ENCODE measurements around the gene CALML6. TPM values are rescaled to one million over a fixed set of nuclear protein-coding genes. Genes with fewer than 3 reads are reported as not detected.
"Not testable (repeated sequence)": the region's sequence is repeated elsewhere in the genome, so short reads cannot be mapped to it uniquely, and the experiment has no call there.

Gene CALML6
- total RNA-seq, 1 experiment from 2014 or later = 1.9 TPM

DNA sequence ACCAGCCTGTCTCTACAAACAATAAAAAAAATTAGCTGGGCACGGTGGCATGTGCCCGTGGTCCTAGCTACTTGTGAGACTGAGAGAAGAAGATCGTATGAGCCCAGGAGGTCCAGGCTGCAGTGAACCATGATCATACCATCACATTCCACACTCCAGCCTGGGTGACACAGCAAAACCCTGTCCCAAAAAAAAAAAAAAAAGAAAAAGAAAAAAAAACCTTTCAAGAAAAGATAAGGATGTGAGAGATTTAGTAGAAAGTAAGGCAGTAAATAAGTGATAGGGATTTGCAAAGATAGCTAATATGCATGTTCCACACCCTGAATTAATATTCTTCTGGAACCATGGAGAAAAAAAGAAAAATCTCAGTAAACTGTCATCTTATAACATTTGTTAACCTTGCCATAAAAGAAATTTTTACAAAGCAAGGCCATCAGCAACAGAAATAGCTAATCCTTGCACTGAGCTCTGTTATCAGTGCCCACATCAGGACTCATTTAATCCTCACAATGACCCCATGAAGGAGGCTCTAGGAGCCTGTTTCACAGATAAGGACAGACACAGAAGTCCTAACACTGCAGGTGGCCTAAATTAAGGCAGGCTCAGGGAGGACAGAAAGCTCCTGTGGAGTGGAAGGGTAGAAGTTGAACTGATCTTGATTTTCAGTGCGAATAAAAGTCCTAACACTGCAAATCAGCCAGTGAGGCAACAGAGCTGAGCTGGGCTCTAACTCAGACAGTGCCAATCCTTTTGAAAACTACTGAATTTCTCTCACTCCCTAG is 31.8 kb upstream of the CALML6 start:
- no peaks in the 10 kb centered on the region for H3K27me3 Mint-ChIP-seq (ENCODE audit: low read depth)
- CTCF ChIA-PET = interaction anchor here (0.7 to 1.6 kb wide), 4 partner anchors 17 to 94 kb away, joined by 3 to 5 read pairs (median 4); no protein-coding TSS in a partner anchor
- H3K4me3 Mint-ChIP-seq = no peak overlapping the region
- H3K36me3 Mint-ChIP-seq = peaks cover 21% of the 10 kb centered on the region
- ATAC-seq (peak; percentile 46), DNase-seq (ENCODE audit: low spot score) (no peak)
- H3K9me3 Mint-ChIP-seq = peaks cover 4% of the 10 kb centered on the region; the same call in 1 of the 2 replicates
- peak overlapping the region; percentile 88 for H3K27ac Mint-ChIP-seq
- TF ChIP-seq, protein P1, sequence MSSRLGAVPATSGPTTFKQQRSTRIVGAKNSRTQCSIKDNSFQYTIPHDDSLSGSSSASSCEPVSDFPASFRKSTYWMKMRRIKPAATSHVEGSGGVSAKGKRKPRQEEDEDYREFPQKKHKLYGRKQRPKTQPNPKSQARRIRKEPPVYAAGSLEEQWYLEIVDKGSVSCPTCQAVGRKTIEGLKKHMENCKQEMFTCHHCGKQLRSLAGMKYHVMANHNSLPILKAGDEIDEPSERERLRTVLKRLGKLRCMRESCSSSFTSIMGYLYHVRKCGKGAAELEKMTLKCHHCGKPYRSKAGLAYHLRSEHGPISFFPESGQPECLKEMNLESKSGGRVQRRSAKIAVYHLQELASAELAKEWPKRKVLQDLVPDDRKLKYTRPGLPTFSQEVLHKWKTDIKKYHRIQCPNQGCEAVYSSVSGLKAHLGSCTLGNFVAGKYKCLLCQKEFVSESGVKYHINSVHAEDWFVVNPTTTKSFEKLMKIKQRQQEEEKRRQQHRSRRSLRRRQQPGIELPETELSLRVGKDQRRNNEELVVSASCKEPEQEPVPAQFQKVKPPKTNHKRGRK (CRISPR knock-in tag; IDR thresholded peaks at IDR 0.05; ENCODE audit: borderline replicate concordance) = no peak
- TF ChIP-seq, protein P2, sequence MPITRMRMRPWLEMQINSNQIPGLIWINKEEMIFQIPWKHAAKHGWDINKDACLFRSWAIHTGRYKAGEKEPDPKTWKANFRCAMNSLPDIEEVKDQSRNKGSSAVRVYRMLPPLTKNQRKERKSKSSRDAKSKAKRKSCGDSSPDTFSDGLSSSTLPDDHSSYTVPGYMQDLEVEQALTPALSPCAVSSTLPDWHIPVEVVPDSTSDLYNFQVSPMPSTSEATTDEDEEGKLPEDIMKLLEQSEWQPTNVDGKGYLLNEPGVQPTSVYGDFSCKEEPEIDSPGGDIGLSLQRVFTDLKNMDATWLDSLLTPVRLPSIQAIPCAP (CRISPR knock-in tag; IDR thresholded peaks at IDR 0.05) = no peak
- no peak for TF ChIP-seq ESRRA (CRISPR knock-in tag; IDR thresholded peaks at IDR 0.05; ENCODE audit: borderline replicate concordance)
- TF ChIP-seq, protein P3, sequence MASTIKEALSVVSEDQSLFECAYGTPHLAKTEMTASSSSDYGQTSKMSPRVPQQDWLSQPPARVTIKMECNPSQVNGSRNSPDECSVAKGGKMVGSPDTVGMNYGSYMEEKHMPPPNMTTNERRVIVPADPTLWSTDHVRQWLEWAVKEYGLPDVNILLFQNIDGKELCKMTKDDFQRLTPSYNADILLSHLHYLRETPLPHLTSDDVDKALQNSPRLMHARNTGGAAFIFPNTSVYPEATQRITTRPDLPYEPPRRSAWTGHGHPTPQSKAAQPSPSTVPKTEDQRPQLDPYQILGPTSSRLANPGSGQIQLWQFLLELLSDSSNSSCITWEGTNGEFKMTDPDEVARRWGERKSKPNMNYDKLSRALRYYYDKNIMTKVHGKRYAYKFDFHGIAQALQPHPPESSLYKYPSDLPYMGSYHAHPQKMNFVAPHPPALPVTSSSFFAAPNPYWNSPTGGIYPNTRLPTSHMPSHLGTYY (CRISPR knock-in tag; IDR thresholded peaks at IDR 0.05) = no peak
- TF ChIP-seq SP1 (CRISPR knock-in tag; conservative IDR thresholded peaks at IDR 0.05) = no peak
- TF ChIP-seq OVOL2 (CRISPR knock-in tag; IDR thresholded peaks at IDR 0.05; ENCODE audit: borderline replicate concordance) = no peak
- TF ChIP-seq JUN (CRISPR knock-in tag; IDR thresholded peaks at IDR 0.05) = no peak
- no peak for TF ChIP-seq ELF4 (CRISPR knock-in tag; IDR thresholded peaks at IDR 0.05; ENCODE audit: low read depth)
- TF ChIP-seq, protein P4, sequence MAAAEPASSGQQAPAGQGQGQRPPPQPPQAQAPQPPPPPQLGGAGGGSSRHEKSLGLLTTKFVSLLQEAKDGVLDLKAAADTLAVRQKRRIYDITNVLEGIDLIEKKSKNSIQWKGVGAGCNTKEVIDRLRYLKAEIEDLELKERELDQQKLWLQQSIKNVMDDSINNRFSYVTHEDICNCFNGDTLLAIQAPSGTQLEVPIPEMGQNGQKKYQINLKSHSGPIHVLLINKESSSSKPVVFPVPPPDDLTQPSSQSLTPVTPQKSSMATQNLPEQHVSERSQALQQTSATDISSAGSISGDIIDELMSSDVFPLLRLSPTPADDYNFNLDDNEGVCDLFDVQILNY (CRISPR knock-in tag; IDR thresholded peaks at IDR 0.05) = no peak
- TF ChIP-seq, protein P5, sequence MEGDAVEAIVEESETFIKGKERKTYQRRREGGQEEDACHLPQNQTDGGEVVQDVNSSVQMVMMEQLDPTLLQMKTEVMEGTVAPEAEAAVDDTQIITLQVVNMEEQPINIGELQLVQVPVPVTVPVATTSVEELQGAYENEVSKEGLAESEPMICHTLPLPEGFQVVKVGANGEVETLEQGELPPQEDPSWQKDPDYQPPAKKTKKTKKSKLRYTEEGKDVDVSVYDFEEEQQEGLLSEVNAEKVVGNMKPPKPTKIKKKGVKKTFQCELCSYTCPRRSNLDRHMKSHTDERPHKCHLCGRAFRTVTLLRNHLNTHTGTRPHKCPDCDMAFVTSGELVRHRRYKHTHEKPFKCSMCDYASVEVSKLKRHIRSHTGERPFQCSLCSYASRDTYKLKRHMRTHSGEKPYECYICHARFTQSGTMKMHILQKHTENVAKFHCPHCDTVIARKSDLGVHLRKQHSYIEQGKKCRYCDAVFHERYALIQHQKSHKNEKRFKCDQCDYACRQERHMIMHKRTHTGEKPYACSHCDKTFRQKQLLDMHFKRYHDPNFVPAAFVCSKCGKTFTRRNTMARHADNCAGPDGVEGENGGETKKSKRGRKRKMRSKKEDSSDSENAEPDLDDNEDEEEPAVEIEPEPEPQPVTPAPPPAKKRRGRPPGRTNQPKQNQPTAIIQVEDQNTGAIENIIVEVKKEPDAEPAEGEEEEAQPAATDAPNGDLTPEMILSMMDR (IDR thresholded peaks at IDR 0.05) = no peak
- TF ChIP-seq ATF6 (CRISPR knock-in tag; IDR thresholded peaks at IDR 0.05) = no peak
- TF ChIP-seq ZNF219 (CRISPR knock-in tag; IDR thresholded peaks at IDR 0.05; ENCODE audit: borderline replicate concordance) = no peak
- TF ChIP-seq TEAD1 (CRISPR knock-in tag; IDR thresholded peaks at IDR 0.05) = no peak
- TF ChIP-seq GABPB1 (CRISPR knock-in tag; IDR thresholded peaks at IDR 0.05) = no peak
- no peak for TF ChIP-seq USF1 (CRISPR knock-in tag; IDR thresholded peaks at IDR 0.05)
- TF ChIP-seq NFATC4 (CRISPR knock-in tag; IDR thresholded peaks at IDR 0.05) = no peak
- no peak for TF ChIP-seq HMGXB4 (CRISPR knock-in tag; IDR thresholded peaks at IDR 0.05)
- peaks cover 57% of the 10 kb centered on the region for H3K4me1 Mint-ChIP-seq
- POLR2A ChIA-PET = interaction anchor here (0.6 to 1.0 kb wide), 2 partner anchors 9 to 101 kb away, joined by 3 read pairs; no protein-coding TSS in a partner anchor

DNA sequence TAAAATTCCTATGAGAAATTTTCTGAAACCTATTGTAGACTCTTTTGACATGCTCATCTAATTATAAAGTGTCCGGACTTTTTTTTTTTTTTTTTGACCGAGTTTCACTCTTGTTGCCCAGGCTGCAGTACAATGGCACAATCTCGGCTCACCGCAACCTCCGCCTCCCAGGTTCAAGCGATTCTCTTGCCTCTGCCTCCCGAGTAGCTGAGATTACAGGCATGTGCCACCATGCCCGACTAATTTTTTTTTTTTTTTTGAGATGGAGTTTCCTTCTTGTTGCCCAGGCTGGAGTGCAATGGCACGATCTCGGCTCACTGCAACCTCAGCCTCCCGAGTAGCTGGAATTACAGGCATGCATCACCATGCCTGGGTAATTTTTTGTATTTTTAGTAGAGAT is 31.2 kb upstream of the CALML6 start:
- not testable (repeated sequence) for H3K4me3 Mint-ChIP-seq

More for the DNA sequence above, 31.2 kb upstream of the CALML6 start:
- CTCF ChIA-PET = interaction anchor here (1.4 kb wide), 1 partner anchor 95 kb away, joined by 4 read pairs; no protein-coding TSS in a partner anchor
- H3K9me3 Mint-ChIP-seq; DNase-seq (ENCODE audit: low spot score); ATAC-seq; H3K27me3 Mint-ChIP-seq (ENCODE audit: low read depth): not testable (repeated sequence)
- H3K27ac Mint-ChIP-seq = peak overlapping the region; percentile 78; the same call in 1 of the 2 replicates
- POLR2A ChIA-PET = interaction anchor here (0.6 kb wide), 1 partner anchor 10 kb away, joined by 3 read pairs; no protein-coding TSS in a partner anchor
- peaks cover 15% of the 10 kb centered on the region for H3K36me3 Mint-ChIP-seq
- H3K4me1 Mint-ChIP-seq = peaks cover 58% of the 10 kb centered on the region
